ENCODE data around the gene CEP76. TPM values are rescaled to one million over a fixed set of nuclear protein-coding genes. Genes with fewer than 3 reads are reported as not detected.

The CEP76 gene
- total and polyA plus RNA-seq, 12 donors, result 1.9 to 5.9 (median 3.9) TPM

DNA sequence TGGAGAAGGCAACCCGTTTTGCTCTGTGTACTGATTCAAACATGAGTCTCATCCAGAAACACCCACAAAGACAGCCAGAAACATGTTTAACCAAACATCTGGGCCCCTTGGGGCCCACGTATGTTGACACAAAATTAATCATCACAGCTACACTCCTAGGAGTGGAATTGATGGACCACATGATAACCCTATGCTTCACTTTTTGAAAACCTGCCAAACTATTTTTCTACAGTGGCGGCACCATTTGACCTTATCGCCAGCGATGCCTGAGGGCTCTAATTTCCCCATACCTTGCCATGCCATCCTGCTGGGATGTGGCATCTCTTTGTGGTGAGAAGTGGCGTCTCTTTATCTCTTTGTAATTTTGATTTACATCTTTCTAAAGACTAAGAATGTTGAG, 38.8 kb upstream of the CEP76 start:
- Histone ChIP-seq H3K36me3 (no peaks in the 10 kb centered on the region), H3K27ac (no peak overlapping the region), H3K9me3 (no peaks in the 10 kb centered on the region), H3K27me3 (no peaks in the 10 kb centered on the region), H3K4me1 (no peaks in the 10 kb centered on the region), H3K4me3 (no peak overlapping the region)
- intact Hi-C loops (cut with DNase I), result loop anchor here in 6 of 10 donors (5.0 to 10.0 kb wide), 2 partner anchors 153 to 191 kb away; no protein-coding TSS in a partner anchor
- WGBS, 2 donors, result 81 to 91% methylated on average over 6 of the region's 6 CpGs
- no peak for ATAC-seq
- DNase-seq, result no peak
- TF ChIP-seq, protein P1, sequence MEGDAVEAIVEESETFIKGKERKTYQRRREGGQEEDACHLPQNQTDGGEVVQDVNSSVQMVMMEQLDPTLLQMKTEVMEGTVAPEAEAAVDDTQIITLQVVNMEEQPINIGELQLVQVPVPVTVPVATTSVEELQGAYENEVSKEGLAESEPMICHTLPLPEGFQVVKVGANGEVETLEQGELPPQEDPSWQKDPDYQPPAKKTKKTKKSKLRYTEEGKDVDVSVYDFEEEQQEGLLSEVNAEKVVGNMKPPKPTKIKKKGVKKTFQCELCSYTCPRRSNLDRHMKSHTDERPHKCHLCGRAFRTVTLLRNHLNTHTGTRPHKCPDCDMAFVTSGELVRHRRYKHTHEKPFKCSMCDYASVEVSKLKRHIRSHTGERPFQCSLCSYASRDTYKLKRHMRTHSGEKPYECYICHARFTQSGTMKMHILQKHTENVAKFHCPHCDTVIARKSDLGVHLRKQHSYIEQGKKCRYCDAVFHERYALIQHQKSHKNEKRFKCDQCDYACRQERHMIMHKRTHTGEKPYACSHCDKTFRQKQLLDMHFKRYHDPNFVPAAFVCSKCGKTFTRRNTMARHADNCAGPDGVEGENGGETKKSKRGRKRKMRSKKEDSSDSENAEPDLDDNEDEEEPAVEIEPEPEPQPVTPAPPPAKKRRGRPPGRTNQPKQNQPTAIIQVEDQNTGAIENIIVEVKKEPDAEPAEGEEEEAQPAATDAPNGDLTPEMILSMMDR (IDR thresholded peaks at IDR 0.05), result no peak

DNA sequence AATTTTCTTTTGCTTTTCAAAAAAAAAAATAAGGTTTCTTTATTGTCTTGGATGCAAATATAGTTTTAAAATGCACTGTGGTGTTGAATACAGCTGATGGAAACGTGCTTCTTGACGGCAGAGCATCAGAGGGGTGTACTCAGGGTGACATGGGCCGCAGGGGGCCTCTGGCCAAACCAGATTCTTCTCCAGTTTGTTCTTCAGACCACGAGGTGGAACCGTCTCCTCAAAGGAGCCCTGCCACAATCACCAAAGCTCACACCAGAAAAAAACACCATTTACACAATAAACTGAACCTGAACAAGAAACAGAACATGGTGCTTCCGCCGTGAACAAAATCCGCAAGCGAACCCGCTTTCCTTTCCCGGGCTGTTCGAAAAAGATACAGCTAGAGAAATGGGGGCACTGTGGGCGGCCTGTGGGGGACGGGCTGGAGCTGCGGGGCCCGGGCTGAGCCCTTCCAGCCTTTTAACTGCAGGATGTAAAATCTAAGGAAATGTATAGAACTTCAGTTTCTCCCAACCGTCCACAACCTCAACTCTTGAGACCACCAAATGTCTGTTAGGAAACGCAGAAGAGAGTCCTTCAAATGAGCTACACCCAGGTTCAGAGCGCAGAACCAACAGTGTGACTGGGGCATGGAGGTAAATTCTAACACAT, 34.9 kb upstream of the CEP76 start:
- ATAC-seq (no peak), DNase-seq (no peak)
- Histone ChIP-seq H3K4me3 (no peak overlapping the region), H3K36me3 (no peaks in the 10 kb centered on the region), H3K4me1 (no peaks in the 10 kb centered on the region), H3K27me3 (no peaks in the 10 kb centered on the region), H3K27ac (no peak overlapping the region), H3K9me3 (no peaks in the 10 kb centered on the region)
- intact Hi-C loops (cut with DNase I), result no loop called here
- TF ChIP-seq, protein P1 (IDR thresholded peaks at IDR 0.05), result no peak
- WGBS, 2 donors, result 87 to 90% methylated on average over 19 of the region's 19 CpGs

GRCh38 chr18:12726774-12727550, 24.4 kb upstream of the CEP76 start:
- 66% methylated on average over 14 of the region's 14 CpGs for WGBS, 2 donors
- ATAC-seq, result peak in 6 of 8 donors; percentile 26 to 56 (median 40)
- TF ChIP-seq, protein P1 (IDR thresholded peaks at IDR 0.05), result peak; percentile 69 to 92 (median 89)

GRCh38 chr18:12726331-12726730, 23.8 kb upstream of the CEP76 start:
- DNase-seq (no peak), ATAC-seq (no peak)
- 68 to 74% methylated on average over 4 of the region's 4 CpGs for WGBS, 2 donors
- no peaks in the 10 kb centered on the region for H3K4me1 ChIP-seq
- no peak overlapping the region for H3K4me3 ChIP-seq
- intact Hi-C loops (cut with DNase I), result loop anchor here in 6 of 10 donors (2.0 to 5.0 kb wide), 3 partner anchors 206 to 211 kb away; no protein-coding TSS in a partner anchor
- H3K9me3 ChIP-seq, result peaks cover 0 to 5% (median 0%) of the 10 kb centered on the region in 11 donors
- TF ChIP-seq, protein P1 (IDR thresholded peaks at IDR 0.05), result no peak
- H3K27ac ChIP-seq, result no peak overlapping the region
- H3K27me3 ChIP-seq, result no peaks in the 10 kb centered on the region
- H3K36me3 ChIP-seq, result peaks cover 0 to 58% (median 31%) of the 10 kb centered on the region in 9 donors

More at GRCh38 chr18:12726774-12727550, 24.4 kb upstream of the CEP76 start:
- peak in 1 of 2 donors; percentile 56 for DNase-seq
- H3K9me3 ChIP-seq, result peaks cover 0 to 5% (median 0%) of the 10 kb centered on the region in 11 donors
- no peaks in the 10 kb centered on the region for H3K4me1 ChIP-seq
- H3K36me3 ChIP-seq, result peaks cover 0 to 52% (median 28%) of the 10 kb centered on the region in 9 donors
- H3K27ac ChIP-seq, result no peak overlapping the region
- no peaks in the 10 kb centered on the region for H3K27me3 ChIP-seq
- no peak overlapping the region for H3K4me3 ChIP-seq
- intact Hi-C loops (cut with DNase I), result loop anchor here (1.0 to 5.0 kb wide), 4 partner anchors 205 to 210 kb away; no protein-coding TSS in a partner anchor
